ENCODE measurements around the gene ADCY9.

- TF ChIP-seq CTCF (conservative IDR thresholded peaks at IDR 0.05) (no peak), EZH2 (IDR thresholded peaks at IDR 0.05; ENCODE audit: low read depth) (no peak)
Measured at GRCh38 chr16:4089251-4089810, 26.9 kb downstream of the ADCY9 start.

All from PC-9 (cell line).